SU-DHL-6 (cell line): ENCODE data around the gene DENND6B.
"Not testable (repeated sequence)": the region's sequence is repeated elsewhere in the genome, so short reads cannot be mapped to it uniquely, and the experiment has no call there.

Source experiments
- H2AFZ ChIP-seq: fragments of 200-600 bp; sonication (generic); 2 replicates; pipeline ENCODE4 v1.6.1; 2014; ENCODE audit warnings: low read depth, mild to moderate bottlenecking, moderate library complexity, mixed read lengths, antibody characterized with exemption, low read length; ENCODE audit not compliant: severe bottlenecking
- H3F3A ChIP-seq: fragments of 200-600 bp; shearing (Covaris generic); 2 replicates; pipeline ENCODE4 v1.6.0; 2016; ENCODE audit warnings: antibody characterized with exemption, mild to moderate bottlenecking; ENCODE audit not compliant: insufficient read depth
- H3K27ac ChIP-seq: fragments of 200-600 bp; sonication (generic); 2 replicates; pipeline ENCODE4 v1.5.1; 2016; ENCODE audit warnings: low read depth, mild to moderate bottlenecking, low read length, moderate library complexity, mixed read lengths
- H3K27me3 ChIP-seq: fragments of 200-600 bp; sonication (generic), shearing (Covaris generic); 2 replicates; pipeline ENCODE4 v1.6.0; 2014; ENCODE audit warnings: mild to moderate bottlenecking, low read length
- H3K36me3 ChIP-seq: fragments of 200-600 bp; sonication (generic); 2 replicates; pipeline ENCODE4 v1.6.1; 2014; ENCODE audit warnings: mild to moderate bottlenecking, low read length, mixed read lengths
- H3K4me2 ChIP-seq: fragments of 300-600, 200-600 bp; shearing (Covaris generic), sonication (generic); 2 replicates; pipeline ENCODE4 v1.6.0; 2014; ENCODE audit warnings: low read length, low read depth, mild to moderate bottlenecking; ENCODE audit not compliant: poor library complexity, severe bottlenecking
- H3K4me3 ChIP-seq: fragments of 200-600 bp; sonication (generic); 2 replicates; pipeline ENCODE4 v1.5.1; 2014; ENCODE audit warnings: antibody characterized with exemption, low read length, mild to moderate bottlenecking, mixed read lengths; ENCODE audit not compliant: insufficient read depth, poor library complexity, severe bottlenecking
- H3K79me2 ChIP-seq: fragments of 200-600 bp; sonication (generic); 2 replicates; pipeline ENCODE4 v1.6.1; 2014; ENCODE audit warnings: mild to moderate bottlenecking, low read length, moderate library complexity; ENCODE audit not compliant: insufficient read depth
- H3K9ac ChIP-seq: fragments of 200-600 bp; sonication (generic); 2 replicates; pipeline ENCODE4 v1.7.0; 2014; ENCODE audit warnings: mild to moderate bottlenecking, low read length
- H3K9me2 ChIP-seq: fragments of 200-600 bp; sonication (generic); replicated peaks from 2 replicates; pipeline ENCODE4 v1.6.1; 2014; ENCODE audit warnings: low read length; ENCODE audit not compliant: insufficient read depth
- H3K9me3 ChIP-seq: fragments of 200-600 bp; sonication (generic); 2 replicates; pipeline ENCODE4 v1.6.1; 2014; ENCODE audit warnings: low read length, mixed read lengths; ENCODE audit not compliant: insufficient read depth
- H4K20me1 ChIP-seq: fragments of 200-600 bp; sonication (generic); 2 replicates; pipeline ENCODE4 v1.6.1; 2014; ENCODE audit warnings: low read depth, mild to moderate bottlenecking, antibody characterized with exemption, low read length, moderate library complexity, mixed read lengths
- CTCF ChIP-seq: fragments of 200-600 bp; sonication (generic); IDR thresholded peaks from one replicate; pipeline ENCODE4 v1.5.1; 2017; ENCODE audit warnings: antibody characterized with exemption, mild to moderate bottlenecking, low read length, moderate library complexity; ENCODE audit not compliant: insufficient read depth, poor library complexity, severe bottlenecking
- EZH2phosphoT487 ChIP-seq: fragments of 200-600 bp; sonication (generic), shearing (Covaris generic); conservative IDR thresholded peaks from 2 replicates; pipeline ENCODE4 v1.6.1; 2018; ENCODE audit warnings: mild to moderate bottlenecking, antibody characterized with exemption, low read length, moderate library complexity, mixed read lengths

Gene DENND6B

GRCh38 chr22:50367778-50368500 lies 41.1 kb upstream of the DENND6B start:
- Histone ChIP-seq H3K36me3 (no peaks in the 10 kb centered on the region; the same call in 1 of the 2 replicates), H3K4me2 (no peak overlapping the region), H3K27me3 (no peaks in the 10 kb centered on the region), H3K9me2 (no peaks in the 10 kb centered on the region), H3K9me3 (no peaks in the 10 kb centered on the region), H3K9ac (no peak overlapping the region), H3K79me2 (peaks cover 72% of the 10 kb centered on the region), H3K27ac (no peak overlapping the region), H2AFZ (no peak overlapping the region), H4K20me1 (peaks cover 8% of the 10 kb centered on the region; the same call in 1 of the 2 replicates), H3F3A (peaks cover 7% of the 10 kb centered on the region; the same call in 1 of the 2 replicates), H3K4me3 (no peak overlapping the region)
- TF ChIP-seq EZH2phosphoT487: no peak
- no peak for TF ChIP-seq CTCF

GRCh38 chr22:50363803-50364194 lies 37.0 kb upstream of the DENND6B start:
- H4K20me1 ChIP-seq: peaks cover 21% of the 10 kb centered on the region; the same call in 1 of the 2 replicates

GRCh38 chr22:50363166-50363802 lies 36.5 kb upstream of the DENND6B start:
- no peak overlapping the region for H3K4me2 ChIP-seq
- no peaks in the 10 kb centered on the region; the same call in 1 of the 2 replicates for H3K36me3 ChIP-seq
- no peak overlapping the region for H3K9ac ChIP-seq
- H3K4me3 ChIP-seq: no peak overlapping the region
- peaks cover 25% of the 10 kb centered on the region; the same call in 1 of the 2 replicates for H4K20me1 ChIP-seq
- no peaks in the 10 kb centered on the region for H3K9me3 ChIP-seq
- H3K79me2 ChIP-seq: peaks cover 94% of the 10 kb centered on the region
- H3K9me2 ChIP-seq: no peaks in the 10 kb centered on the region
- H3K27me3 ChIP-seq: no peaks in the 10 kb centered on the region
- H3F3A ChIP-seq: 0 out of 2 replicates have a peak, but pooled peaks cover 4% of the 10 kb centered on the region
- H2AFZ ChIP-seq: no peak overlapping the region
- H3K27ac ChIP-seq: no peak overlapping the region
- no peak for TF ChIP-seq CTCF

More at GRCh38 chr22:50363803-50364194, 37.0 kb upstream of the DENND6B start:
- H3K27me3 ChIP-seq, H3K9me3 ChIP-seq, H3F3A ChIP-seq, H3K9me2 ChIP-seq, H3K36me3 ChIP-seq, H3K4me2 ChIP-seq, H2AFZ ChIP-seq, H3K9ac ChIP-seq, H3K27ac ChIP-seq, H3K4me3 ChIP-seq: not testable (repeated sequence)
- H3K79me2 ChIP-seq: peaks cover 92% of the 10 kb centered on the region

GRCh38 chr22:50361688-50362087 lies 34.9 kb upstream of the DENND6B start:
- Histone ChIP-seq H3K9ac (no peak overlapping the region), H3K79me2 (peaks cover 96% of the 10 kb centered on the region), H3K36me3 (no peaks in the 10 kb centered on the region; the same call in 1 of the 2 replicates), H3K4me3 (no peak overlapping the region), H3F3A (0 out of 2 replicates have a peak, but pooled peaks cover 8% of the 10 kb centered on the region), H2AFZ (no peak overlapping the region), H3K9me2 (no peaks in the 10 kb centered on the region), H3K4me2 (no peak overlapping the region), H3K27ac (no peak overlapping the region), H3K27me3 (no peaks in the 10 kb centered on the region), H4K20me1 (peaks cover 21% of the 10 kb centered on the region; the same call in 1 of the 2 replicates), H3K9me3 (no peaks in the 10 kb centered on the region)
- TF ChIP-seq CTCF: no peak
- no peak for TF ChIP-seq EZH2phosphoT487
